Measurements from ENCODE around the gene SV2B.

Gene SV2B

DNA sequence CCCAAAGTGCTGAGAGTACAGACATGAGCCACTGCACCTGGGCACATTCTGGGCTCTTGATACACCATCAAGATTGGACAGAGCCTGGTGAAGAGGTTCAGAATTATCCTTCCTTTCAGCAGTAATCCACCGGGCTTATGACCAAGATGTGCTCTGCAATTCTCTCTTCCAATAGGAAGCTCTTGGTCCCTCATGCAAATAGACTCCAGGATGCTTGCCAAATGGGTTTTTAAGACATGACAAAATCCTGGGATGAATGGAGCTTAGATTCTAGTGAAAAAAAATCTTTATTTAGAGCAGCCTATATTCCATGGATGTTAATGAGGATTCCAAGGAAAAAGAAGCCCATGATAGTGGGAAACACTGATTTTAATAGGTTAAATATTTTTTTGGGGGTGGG, 119.1 kb downstream of the SV2B start:
- Histone ChIP-seq H3K4me1 (ENCODE audit: control insufficient read depth, insufficient read depth, low read length) (no peaks in the 10 kb centered on the region), H3K36me3 (ENCODE audit: control insufficient read depth in 2 of 2, insufficient read depth in 1 of 2, low read length in 2 of 2) (no peaks in the 10 kb centered on the region), H3K4me3 (ENCODE audit: low read depth, low read length) (no peak overlapping the region), H3K27ac (ENCODE audit: extremely low read depth, low read depth, low read length) (no peak overlapping the region), H3K9me3 (ENCODE audit: control insufficient read depth, insufficient read depth, low read depth, low read length) (no peaks in the 10 kb centered on the region)
- ChIA-PET POLR2A (no interaction called here), CTCF (interaction anchor here (0.6 to 4.1 kb wide), 5 partner anchors 28 to 169 kb away, joined by 3 to 22 read pairs (median 5); no protein-coding TSS in a partner anchor)
- no peak for TF ChIP-seq ZNF785 (tag by site-specific recombination; IDR thresholded peaks at IDR 0.05)
- TF ChIP-seq OVOL3 (tag by site-specific recombination; IDR thresholded peaks at IDR 0.05), result no peak
- TF ChIP-seq ZNF335 (tag by site-specific recombination; conservative IDR thresholded peaks at IDR 0.05), result no peak
- no peak for TF ChIP-seq ZBTB21 (tag by site-specific recombination; IDR thresholded peaks at IDR 0.05)
- TF ChIP-seq, protein P1, sequence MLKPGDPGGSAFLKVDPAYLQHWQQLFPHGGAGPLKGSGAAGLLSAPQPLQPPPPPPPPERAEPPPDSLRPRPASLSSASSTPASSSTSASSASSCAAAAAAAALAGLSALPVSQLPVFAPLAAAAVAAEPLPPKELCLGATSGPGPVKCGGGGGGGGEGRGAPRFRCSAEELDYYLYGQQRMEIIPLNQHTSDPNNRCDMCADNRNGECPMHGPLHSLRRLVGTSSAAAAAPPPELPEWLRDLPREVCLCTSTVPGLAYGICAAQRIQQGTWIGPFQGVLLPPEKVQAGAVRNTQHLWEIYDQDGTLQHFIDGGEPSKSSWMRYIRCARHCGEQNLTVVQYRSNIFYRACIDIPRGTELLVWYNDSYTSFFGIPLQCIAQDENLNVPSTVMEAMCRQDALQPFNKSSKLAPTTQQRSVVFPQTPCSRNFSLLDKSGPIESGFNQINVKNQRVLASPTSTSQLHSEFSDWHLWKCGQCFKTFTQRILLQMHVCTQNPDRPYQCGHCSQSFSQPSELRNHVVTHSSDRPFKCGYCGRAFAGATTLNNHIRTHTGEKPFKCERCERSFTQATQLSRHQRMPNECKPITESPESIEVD (tag by site-specific recombination; IDR thresholded peaks at IDR 0.05), result no peak
- TF ChIP-seq, protein P2, sequence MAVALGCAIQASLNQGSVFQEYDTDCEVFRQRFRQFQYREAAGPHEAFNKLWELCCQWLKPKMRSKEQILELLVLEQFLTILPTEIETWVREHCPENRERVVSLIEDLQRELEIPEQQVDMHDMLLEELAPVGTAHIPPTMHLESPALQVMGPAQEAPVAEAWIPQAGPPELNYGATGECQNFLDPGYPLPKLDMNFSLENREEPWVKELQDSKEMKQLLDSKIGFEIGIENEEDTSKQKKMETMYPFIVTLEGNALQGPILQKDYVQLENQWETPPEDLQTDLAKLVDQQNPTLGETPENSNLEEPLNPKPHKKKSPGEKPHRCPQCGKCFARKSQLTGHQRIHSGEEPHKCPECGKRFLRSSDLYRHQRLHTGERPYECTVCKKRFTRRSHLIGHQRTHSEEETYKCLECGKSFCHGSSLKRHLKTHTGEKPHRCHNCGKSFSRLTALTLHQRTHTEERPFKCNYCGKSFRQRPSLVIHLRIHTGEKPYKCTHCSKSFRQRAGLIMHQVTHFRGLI (tag by site-specific recombination; IDR thresholded peaks at IDR 0.05), result no peak
- TF ChIP-seq ZNF423 (tag by site-specific recombination; IDR thresholded peaks at IDR 0.05), result no peak
- TF ChIP-seq ATF2 (tag by site-specific recombination; IDR thresholded peaks at IDR 0.05; ENCODE audit: low read depth), result no peak
- TF ChIP-seq HOXC10 (CRISPR knock-in tag; IDR thresholded peaks at IDR 0.05), result no peak
- TF ChIP-seq TSHZ1 (tag by site-specific recombination; IDR thresholded peaks at IDR 0.05; ENCODE audit: borderline replicate concordance), result no peak
- TF ChIP-seq ZNF596 (tag by site-specific recombination; IDR thresholded peaks at IDR 0.05), result no peak
- no peak for TF ChIP-seq ZNF184 (tag by site-specific recombination; IDR thresholded peaks at IDR 0.05)

- no peak for TF ChIP-seq ZNF791 (tag by site-specific recombination; IDR thresholded peaks at IDR 0.05)
- no peak for TF ChIP-seq ZNF112 (tag by site-specific recombination; IDR thresholded peaks at IDR 0.05)
- TF ChIP-seq ZNF48 (tag by site-specific recombination; IDR thresholded peaks at IDR 0.05), result no peak
- no peak for TF ChIP-seq ZNF266 (tag by site-specific recombination; IDR thresholded peaks at IDR 0.05; ENCODE audit: low read depth)
- TF ChIP-seq ZNF239 (tag by site-specific recombination; IDR thresholded peaks at IDR 0.05), result no peak
- POLR2A ChIA-PET, result no interaction called here
- CTCF ChIA-PET, result interaction anchor here (0.8 to 1.2 kb wide), 2 partner anchors 33 to 166 kb away, joined by 3 to 6 read pairs; no protein-coding TSS in a partner anchor
- no peak overlapping the region for H3K4me3 ChIP-seq (ENCODE audit: low read depth, low read length)
- H3K27ac ChIP-seq (ENCODE audit: extremely low read depth, low read depth, low read length), result no peak overlapping the region
- H3K36me3 ChIP-seq (ENCODE audit: control insufficient read depth in 2 of 2, insufficient read depth in 1 of 2, low read length in 2 of 2), result no peaks in the 10 kb centered on the region
- H3K9me3 ChIP-seq (ENCODE audit: control insufficient read depth, insufficient read depth, low read depth, low read length), result no peaks in the 10 kb centered on the region
- no peaks in the 10 kb centered on the region for H3K4me1 ChIP-seq (ENCODE audit: control insufficient read depth, insufficient read depth, low read length)
These were observed 122.0 kb downstream of the SV2B start for GRCh38 chr15:91222052-91222451.
